Stimulated activated CD8-positive, alpha-beta memory T cell treated with anti-CD3 and anti-CD28 coated beads, Interleukin-7, amount 100 ng/mL, for 4 hours (primary cell): ENCODE measurements around the gene GK.
"Not testable (repeated sequence)": the region's sequence is repeated elsewhere in the genome, so short reads cannot be mapped to it uniquely, and the experiment has no call there.

ENCODE experiments used
- DNase-seq, 2 donors: peaks; one replicate each; pipeline ENCODE4 v3.0.0-alpha.2; 2020; ENCODE audit warnings: low read depth in 2 of 2

Gene GK

DNA sequence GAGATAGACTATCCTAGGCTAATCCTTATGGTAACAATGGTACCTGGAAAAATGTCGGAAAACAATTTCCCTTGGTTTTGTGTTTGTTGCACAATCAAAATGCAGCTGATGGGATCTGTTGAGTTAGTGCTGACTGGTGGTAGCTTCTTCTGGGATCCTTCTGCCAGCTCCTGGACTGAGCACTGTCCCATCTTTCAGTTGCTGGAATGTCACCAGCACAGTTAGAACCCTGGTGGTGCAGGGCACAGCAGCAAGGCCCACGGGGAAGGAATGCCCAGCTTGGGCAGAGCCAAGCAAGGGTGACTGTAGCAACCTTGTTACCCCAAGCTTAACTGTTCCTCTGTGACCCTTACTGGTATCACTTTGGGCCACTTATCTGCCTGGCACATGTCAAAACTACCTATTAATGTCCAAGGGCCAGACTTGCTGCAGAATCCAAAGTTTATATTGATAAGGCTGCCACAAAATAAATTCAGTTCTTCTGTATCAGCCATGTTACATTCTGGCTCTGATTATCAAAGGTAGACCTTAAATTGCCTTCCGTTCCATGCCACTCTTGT lies 53.1 kb downstream of the GK start:
- DNase-seq = no peak

DNA sequence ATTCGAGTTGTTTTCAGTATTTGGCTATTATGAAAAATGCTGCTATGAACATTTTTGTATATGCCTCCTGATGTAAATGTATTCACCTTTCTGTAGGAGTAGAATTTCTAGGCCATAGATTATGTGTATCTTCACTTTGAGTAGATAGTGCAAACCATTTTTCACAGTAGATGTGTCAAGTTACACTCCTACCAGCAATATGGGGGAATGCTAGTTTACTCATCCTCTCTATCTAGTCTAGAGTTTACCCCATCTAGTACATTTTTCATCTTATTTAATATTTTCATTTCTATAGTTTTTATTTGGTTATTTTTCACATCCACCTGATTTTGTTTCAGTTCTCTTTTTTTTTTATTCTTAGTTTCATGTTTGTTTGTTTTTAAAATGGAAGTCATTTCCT lies 59.0 kb downstream of the GK start:
- DNase-seq = no peak

DNA sequence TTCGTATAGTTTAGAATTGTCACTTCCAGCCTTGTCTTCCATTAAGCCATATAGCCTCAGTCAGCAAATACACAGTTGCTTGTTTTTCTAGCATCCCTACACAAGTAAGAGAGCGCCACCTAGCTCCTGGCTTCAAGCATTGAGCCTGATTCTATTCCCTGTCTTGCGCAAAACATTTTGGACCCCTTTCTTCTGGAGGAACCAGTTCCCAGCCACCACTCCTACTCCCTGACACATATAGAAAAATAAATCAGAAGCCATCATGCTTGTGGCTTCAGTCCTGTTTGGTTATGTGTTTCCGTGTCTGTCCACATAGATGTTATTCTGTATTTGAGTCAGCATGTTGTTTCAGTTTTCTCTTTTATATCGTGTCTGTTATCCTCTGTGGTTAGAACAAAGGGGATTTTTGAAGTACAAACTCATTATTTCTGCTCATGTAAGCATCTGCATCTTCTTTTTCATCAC lies 59.9 kb downstream of the GK start:
- DNase-seq = peak; percentile 0 to 3

DNA sequence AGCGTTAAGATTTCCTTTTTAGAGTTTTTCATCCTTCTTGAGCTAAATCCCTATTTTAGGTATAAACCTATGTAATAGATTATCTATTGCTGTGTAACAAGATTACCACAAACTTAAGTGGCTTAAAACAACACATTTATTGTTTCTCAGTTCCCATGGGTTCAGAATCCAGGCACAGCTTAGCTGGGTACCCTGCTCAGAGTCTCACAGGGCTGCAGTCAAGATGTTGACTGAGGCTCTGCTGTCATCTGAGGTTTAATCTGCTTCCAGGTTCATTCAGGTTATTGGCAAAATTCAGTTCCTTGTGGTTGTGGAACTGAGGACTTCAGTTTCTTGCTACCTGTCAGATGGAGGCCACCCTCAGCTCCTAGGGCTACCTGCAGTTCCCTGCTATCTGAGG lies 60.9 kb downstream of the GK start:
- DNase-seq = no peak

DNA sequence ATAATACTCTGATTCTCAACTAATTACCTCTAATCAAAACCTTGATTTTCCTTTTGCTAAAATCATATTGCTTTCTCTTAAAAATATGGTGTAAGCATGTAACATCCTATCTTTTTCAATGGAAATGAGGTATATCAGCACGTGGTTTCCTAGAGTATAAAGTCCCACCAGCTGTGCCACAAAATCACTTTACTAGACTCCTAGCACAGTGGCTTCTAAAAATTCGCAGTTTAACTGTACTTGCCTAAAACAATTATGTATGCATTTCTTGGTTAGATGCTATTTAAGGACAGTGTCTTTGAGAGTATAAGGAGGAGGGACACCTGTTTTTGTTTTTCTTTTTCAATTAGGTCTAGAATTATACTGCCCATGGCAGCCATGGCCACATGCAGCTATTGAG lies 62.8 kb downstream of the GK start:
- DNase-seq = no peak

GRCh38 chrX:30733852-30734660 lies 80.8 kb downstream of the GK start:
- DNase-seq = no peak

GRCh38 chrX:30734782-30735181 lies 81.6 kb downstream of the GK start:
- no peak for DNase-seq

DNA sequence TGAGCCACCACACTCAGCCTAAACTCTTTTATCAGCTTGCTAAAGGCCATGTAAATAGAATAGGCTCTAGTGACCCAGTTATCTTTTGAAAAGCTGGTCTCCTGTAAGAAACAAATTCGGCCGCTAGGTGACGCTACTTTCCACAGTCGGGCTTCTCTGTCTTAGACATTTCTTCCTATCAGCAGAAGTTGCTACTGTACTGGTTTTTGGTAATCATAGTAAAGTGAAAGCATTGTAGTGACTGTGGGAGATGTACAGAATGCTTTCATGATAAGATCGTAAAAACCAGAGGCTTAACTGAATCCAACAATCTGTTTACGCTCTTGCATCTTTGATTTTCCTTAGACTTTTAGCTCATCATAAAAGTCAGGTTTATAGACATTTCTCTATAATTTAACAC lies 82.6 kb downstream of the GK start:
- DNase-seq = peak; percentile 15 to 40

- DNase-seq = no peak
These were observed 88.3 kb downstream of the GK start for GRCh38 chrX:30741545-30741944.

DNA sequence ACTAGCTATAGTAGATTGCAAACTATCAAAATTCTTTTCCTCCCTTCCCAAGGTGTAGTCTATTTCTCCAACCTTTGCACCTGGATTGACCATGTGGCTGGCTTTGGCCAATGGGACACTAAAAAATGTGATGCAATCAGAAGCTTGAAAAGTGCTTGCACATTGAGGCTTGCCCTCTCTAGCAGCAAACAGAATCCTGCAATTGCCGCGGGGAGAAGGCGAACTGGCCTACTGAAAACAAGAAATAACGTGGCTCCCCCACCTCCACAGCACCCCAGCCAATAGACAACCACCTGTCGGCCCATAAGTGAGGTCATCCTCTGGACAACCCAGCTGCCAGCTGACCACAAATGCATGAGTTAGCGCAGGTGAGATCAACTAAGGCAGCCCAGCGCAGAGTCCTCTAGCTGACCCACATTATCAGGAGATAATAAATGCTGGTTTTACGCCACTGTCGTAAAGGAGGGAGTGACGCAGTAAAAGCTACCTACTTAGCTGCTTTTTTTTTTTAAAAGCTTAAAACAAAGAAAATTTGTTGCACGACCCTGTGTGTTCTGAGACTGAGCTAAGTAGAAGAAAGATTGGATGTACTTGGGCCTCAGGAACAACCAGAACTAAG lies 95.2 kb downstream of the GK start:
- DNase-seq = no peak

- DNase-seq = no peak
These were observed 98.3 kb downstream of the GK start for GRCh38 chrX:30751497-30751896.

DNA sequence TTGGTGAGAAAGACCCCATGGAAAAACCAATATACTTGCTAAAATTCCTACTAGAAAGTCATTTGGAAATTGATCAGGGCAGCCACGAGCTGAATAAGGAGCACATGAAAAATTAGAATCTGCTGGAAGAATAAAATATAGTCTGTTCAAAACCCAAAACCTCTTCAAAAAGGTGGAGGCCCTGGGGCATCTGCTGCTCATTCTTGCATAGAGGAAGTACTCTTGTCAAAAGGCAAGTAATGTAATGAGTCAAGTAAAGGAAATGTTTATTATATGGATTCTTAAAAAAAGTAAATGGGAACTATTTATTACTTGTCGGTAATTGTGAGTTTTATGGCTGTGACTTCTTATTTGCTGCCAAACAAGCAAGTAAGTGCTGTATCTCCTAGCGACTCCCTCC lies 109.5 kb downstream of the GK start:
- DNase-seq = no peak

DNA sequence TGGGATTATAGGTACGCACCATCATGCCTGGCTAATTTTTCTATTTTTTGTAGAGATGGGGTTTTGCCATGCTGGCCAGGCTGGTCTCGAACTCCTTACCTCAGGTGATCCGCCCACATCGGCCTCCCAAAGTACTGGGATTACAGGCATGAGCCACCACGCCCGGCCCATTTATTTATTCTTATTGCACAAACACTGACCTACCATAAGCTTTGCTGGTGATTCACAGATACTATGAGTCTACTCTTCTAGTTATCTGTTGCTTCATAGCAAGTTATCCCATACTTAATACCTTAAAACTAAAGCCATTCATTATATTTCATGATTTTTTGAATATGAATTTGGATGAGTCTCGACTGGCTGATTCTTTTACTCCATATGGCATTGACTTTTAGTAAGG lies 120.5 kb downstream of the GK start:
- not testable (repeated sequence) for DNase-seq

GRCh38 chrX:30777575-30777974 lies 124.4 kb downstream of the GK start:
- no peak for DNase-seq

DNA sequence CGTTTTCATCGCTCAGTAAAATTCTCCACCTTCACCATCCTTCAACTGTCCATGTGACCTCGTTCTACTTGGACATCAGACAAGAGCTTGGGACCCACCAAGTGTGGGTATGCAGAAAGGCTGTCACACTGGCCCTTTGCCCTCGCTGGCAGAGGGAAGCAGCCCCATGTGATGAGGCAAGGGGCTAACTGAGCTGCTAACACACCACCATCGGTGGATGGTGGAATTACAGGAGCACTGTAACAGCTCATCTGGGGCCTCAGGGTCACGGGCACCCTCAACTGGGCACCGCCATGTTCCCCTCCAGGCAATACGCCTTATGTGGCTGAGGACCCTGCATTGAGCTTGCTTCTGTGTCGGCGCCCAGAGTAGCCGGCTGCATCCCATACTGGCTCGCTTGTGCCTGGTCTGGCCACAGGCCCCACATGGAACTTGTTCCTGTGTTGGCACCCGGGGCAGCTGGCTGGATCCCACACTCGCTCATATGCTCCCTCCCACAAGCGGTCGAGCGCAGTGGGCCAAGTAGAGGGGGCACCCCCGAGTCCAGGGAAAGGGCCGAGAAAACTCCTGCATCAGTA lies 126.3 kb downstream of the GK start:
- DNase-seq = no peak
